CD14-positive monocyte (primary cell): ENCODE results near the gene RECQL5. TPM values are rescaled to one million over a fixed set of nuclear protein-coding genes. Genes with fewer than 3 reads are reported as not detected.

Source experiments
- DNase-seq, 3 donors: peaks; one replicate each; pipeline ENCODE4 v3.0.0-alpha.2; 2011 to 2022
- H2AFZ ChIP-seq: 2 replicates; pipeline ENCODE4 v1.6.0; 2012; ENCODE audit warnings: mild to moderate bottlenecking, low read depth, low read length, inconsistent platforms; ENCODE audit not compliant: insufficient read depth, poor library complexity, severe bottlenecking
- H3K27ac ChIP-seq, 2 donors: 1 replicate in 1 of 2; 2 replicates in 1 of 2; pipeline ENCODE4 v1.5.1; 2012 to 2013; ENCODE audit warnings: low read length in 2 of 2, control low read depth in 1 of 2, inconsistent platforms in 1 of 2, low read depth in 1 of 2, mild to moderate bottlenecking in 1 of 2
- H3K27me3 ChIP-seq, 2 donors: one replicate each; pipeline versions ENCODE4 v1.6.0 to v1.6.1; 2011 to 2013; ENCODE audit warnings: low read length in 2 of 2; ENCODE audit not compliant: control insufficient read depth in 2 of 2, insufficient read depth in 2 of 2
- H3K36me3 ChIP-seq, 2 donors: replicated peaks in 1 of 2; 1 replicate in 1 of 2; 2 replicates in 1 of 2; pipeline versions ENCODE4 v1.5.1 to v1.6.1; 2012 to 2013; ENCODE audit warnings: low read length in 2 of 2, control low read depth in 1 of 2, inconsistent platforms in 1 of 2, mild to moderate bottlenecking in 1 of 2; ENCODE audit not compliant: insufficient read depth in 2 of 2, control insufficient read depth in 1 of 2
- H3K4me1 ChIP-seq, 2 donors: 1 replicate in 1 of 2; 2 replicates in 1 of 2; pipeline versions ENCODE4 v1.5.1 to v1.6.1; 2012 to 2013; ENCODE audit warnings: low read length in 2 of 2, control low read depth in 1 of 2, inconsistent platforms in 1 of 2, mild to moderate bottlenecking in 1 of 2, moderate library complexity in 1 of 2; ENCODE audit not compliant: insufficient read depth in 2 of 2, control insufficient read depth in 1 of 2
- H3K4me2 ChIP-seq: replicated peaks from 2 replicates; pipeline ENCODE3; 2012; ENCODE audit warnings: low read length, moderate library complexity, mild to moderate bottlenecking; ENCODE audit not compliant: poor library complexity, severe bottlenecking; ENCODE audit errors: extremely low read depth
- H3K4me3 ChIP-seq, 3 experiments: fragments of 200-600 bp in 1 of 3; sonication (generic) in 1 of 3; replicated peaks in 1 of 3; 1 replicate in 2 of 3; 2 replicates in 1 of 3; pipeline ENCODE4 v1.5.1; 2011 to 2013; ENCODE audit warnings: low read length in 3 of 3, mild to moderate bottlenecking in 3 of 3, control low read depth in 2 of 3, low read depth in 2 of 3, inconsistent platforms in 1 of 3, moderate library complexity in 1 of 3
- H3K79me2 ChIP-seq: 2 replicates; pipeline ENCODE4 v1.6.0; 2012; ENCODE audit warnings: mild to moderate bottlenecking, control low read depth, inconsistent platforms, low read length, moderate library complexity; ENCODE audit not compliant: insufficient read depth
- H3K9ac ChIP-seq: 2 replicates; pipeline ENCODE4 v1.6.0; 2017; ENCODE audit warnings: low read length, mild to moderate bottlenecking; ENCODE audit not compliant: insufficient read depth, poor library complexity, severe bottlenecking
- H3K9me3 ChIP-seq, 2 donors: replicated peaks in 1 of 2; 1 replicate in 1 of 2; 2 replicates in 1 of 2; pipeline versions ENCODE4 v1.5.1 to v1.6.1; 2012 to 2013; ENCODE audit warnings: low read length in 2 of 2, control low read depth in 1 of 2; ENCODE audit not compliant: control insufficient read depth in 1 of 2, insufficient read depth in 1 of 2
- H4K20me1 ChIP-seq: 2 replicates; pipeline ENCODE4 v1.6.0; 2012; ENCODE audit warnings: mild to moderate bottlenecking, low read length, control low read depth, moderate library complexity; ENCODE audit not compliant: insufficient read depth
- H3K27ac Mint-ChIP-seq, 7 donors: one replicate each; pipeline ENCODE4 v1.8.0; 2020; ENCODE audit warnings: mild to moderate bottlenecking in 7 of 7, mixed read lengths in 7 of 7, moderate library complexity in 6 of 7, inconsistent platforms in 2 of 7
- H3K27me3 Mint-ChIP-seq, 3 donors: one replicate each; pipeline ENCODE4 v1.8.0; 2021 to 2022; ENCODE audit warnings: low read depth in 3 of 3, mild to moderate bottlenecking in 3 of 3, mixed read lengths in 3 of 3, moderate library complexity in 3 of 3, inconsistent platforms in 1 of 3
- H3K36me3 Mint-ChIP-seq, 2 donors: one replicate each; pipeline ENCODE4 v1.8.0; 2020; ENCODE audit warnings: mixed read lengths in 2 of 2, inconsistent platforms in 1 of 2, mild to moderate bottlenecking in 1 of 2
- H3K4me1 Mint-ChIP-seq: one replicate; pipeline ENCODE4 v1.8.0; 2020; ENCODE audit warnings: mild to moderate bottlenecking, mixed read lengths
- H3K4me3 Mint-ChIP-seq, 2 donors: one replicate each; pipeline ENCODE4 v1.8.0; 2020; ENCODE audit warnings: mild to moderate bottlenecking in 2 of 2, mixed read lengths in 2 of 2, moderate library complexity in 1 of 2
- H3K9me3 Mint-ChIP-seq, 7 donors: one replicate each; pipeline ENCODE4 v1.8.0; 2020 to 2022; ENCODE audit warnings: mixed read lengths in 7 of 7, mild to moderate bottlenecking in 6 of 7, moderate library complexity in 6 of 7, inconsistent platforms in 2 of 7
- CTCF ChIP-seq: fragments of 200-600 bp; IDR thresholded peaks from one replicate; pipeline ENCODE4 v1.8.0; 2022; ENCODE audit warnings: antibody characterized with exemption, mild to moderate bottlenecking
- WGBS: methylation state at CpG from one replicate; pipeline ENCODE4 v1.1.5; 2013; ENCODE audit warnings: missing lambda C conversion rate; ENCODE audit not compliant: insufficient coverage; 5-methylcytosine and 5-hydroxymethylcytosine counted together
- intact Hi-C, 2 donors: fragments of 100-400 bp; cut with micrococcal nuclease; formaldehyde crosslinking; loops; one replicate each; pipeline versions ENCODE4 v1.15.0 to v1.15.1; 2023
- polyA plus RNA-seq, 3 donors: library from polyadenylated mRNA; depleted of rRNA in 1 of 3; unstranded in 2 of 3; stranded (reverse) in 1 of 3; fragments of 300-500 nt in 2 of 3; fragments of >200 nt in 1 of 3; fragmentation: Illumina TruSeq in 2 of 3; gene quantifications; 1 replicate in 2 of 3; 2 replicates in 1 of 3; pipeline ENCODE4 v1.2.3, GENCODE V29; 2012 to 2021

Gene RECQL5
- polyA plus RNA-seq, 3 donors, result 3.1 to 27.7 (median 4.4) TPM

GRCh38 chr17:75590314-75590761, 76.6 kb downstream of the RECQL5 start:
- TF ChIP-seq CTCF, result no peak
- Histone ChIP-seq H3K36me3 (peaks cover 14 to 39% of the 10 kb centered on the region in 2 donors), H3K27ac (no peak overlapping the region), H2AFZ (no peak overlapping the region), H3K4me2 (peak overlapping the region; percentile 95), H3K27me3 (no peaks in the 10 kb centered on the region), H3K4me1 (peaks cover 21 to 30% of the 10 kb centered on the region in 2 donors), H3K9me3 (no peaks in the 10 kb centered on the region), H3K4me3 (peak overlapping the region in 1 of 3 experiments; percentile 88), H4K20me1 (peaks cover 38% of the 10 kb centered on the region), H3K79me2 (peaks cover 31% of the 10 kb centered on the region), H3K9ac (no peak overlapping the region)
- WGBS, result 94% methylated on average over 6 of the region's 8 CpGs
- H3K9me3 Mint-ChIP-seq, result no peaks in the 10 kb centered on the region
- intact Hi-C loops, result no loop called here
- no peak for DNase-seq
- H3K4me3 Mint-ChIP-seq, result peak overlapping the region in 1 of 2 donors; percentile 34
- peaks cover 0 to 2% (median 0%) of the 10 kb centered on the region in 3 donors for H3K27me3 Mint-ChIP-seq
- peaks cover 3 to 30% of the 10 kb centered on the region in 2 donors for H3K36me3 Mint-ChIP-seq
- H3K4me1 Mint-ChIP-seq, result peaks cover 16% of the 10 kb centered on the region
- peak overlapping the region in 2 of 7 donors; percentile 10 to 12 for H3K27ac Mint-ChIP-seq

- Mint-ChIP-seq H3K4me3 (peak overlapping the region in 1 of 2 donors; percentile 34), H3K36me3 (peaks cover 3 to 30% of the 10 kb centered on the region in 2 donors), H3K27me3 (peaks cover 0 to 2% (median 0%) of the 10 kb centered on the region in 3 donors), H3K27ac (no peak overlapping the region), H3K9me3 (no peaks in the 10 kb centered on the region), H3K4me1 (peaks cover 16% of the 10 kb centered on the region)
- H3K9ac ChIP-seq, result no peak overlapping the region
- H3K27ac ChIP-seq, result no peak overlapping the region
- peaks cover 31% of the 10 kb centered on the region for H3K79me2 ChIP-seq
- no peaks in the 10 kb centered on the region for H3K27me3 ChIP-seq
- H3K4me2 ChIP-seq, result peak overlapping the region; percentile 95
- no peak for DNase-seq
- peak overlapping the region; percentile 70 for H2AFZ ChIP-seq
- WGBS, result 86% methylated on average over 26 of the region's 29 CpGs
- peaks cover 14 to 36% of the 10 kb centered on the region in 2 donors for H3K36me3 ChIP-seq
- intact Hi-C loops, result loop anchor here (2.0 to 10.0 kb wide), 4 partner anchors 73 to 325 kb away; partner anchors contain the start of genes TSEN54 (in 2 of the 2), CASKIN2 (in 1 of the 2), GGA3 (in 1 of the 2) and MRPS7 (in 1 of the 2)
- no peaks in the 10 kb centered on the region for H3K9me3 ChIP-seq
- H3K4me1 ChIP-seq, result peaks cover 21 to 30% of the 10 kb centered on the region in 2 donors
- peaks cover 34% of the 10 kb centered on the region for H4K20me1 ChIP-seq
- no peak for TF ChIP-seq CTCF
- peak overlapping the region in 2 of 3 experiments; percentile 65 to 88 for H3K4me3 ChIP-seq
Observed at GRCh38 chr17:75589919-75590303, 77.0 kb downstream of the RECQL5 start.
